Measurements from ENCODE around the gene M6PR.
"Not testable (repeated sequence)": the region's sequence is repeated elsewhere in the genome, so short reads cannot be mapped to it uniquely, and the experiment has no call there.

Gene M6PR

GRCh38 chr12:8914033-8914715, 35.3 kb downstream of the M6PR start, which contains the start of gene PHC1:
TSS of gene PHC1 (plus strand) at chr12:8914509. CDS start at chr12:8917678, 3,169 bp downstream.
- in situ Hi-C loops (cut with MboI; ENCODE audit: low sequenced_read_pairs), result not testable (repeated sequence)

GRCh38 chr12:8913702-8914032, 35.8 kb downstream of the M6PR start:
- in situ Hi-C loops (cut with MboI; ENCODE audit: low sequenced_read_pairs), result no loop called here

- in situ Hi-C loops (cut with MboI; ENCODE audit: low sequenced_read_pairs), result no loop called here
Measured at GRCh38 chr12:8912914-8913313, 36.5 kb downstream of the M6PR start.

GRCh38 chr12:8911606-8912268, 37.7 kb downstream of the M6PR start:
- in situ Hi-C loops (cut with MboI; ENCODE audit: low sequenced_read_pairs), result no loop called here

GRCh38 chr12:8909752-8910151, 39.7 kb downstream of the M6PR start:
- in situ Hi-C loops (cut with MboI; ENCODE audit: low sequenced_read_pairs), result no loop called here

GRCh38 chr12:8907513-8907912, 41.9 kb downstream of the M6PR start:
- in situ Hi-C loops (cut with MboI; ENCODE audit: low sequenced_read_pairs), result no loop called here

- in situ Hi-C loops (cut with MboI; ENCODE audit: low sequenced_read_pairs), result no loop called here
Measured at GRCh38 chr12:8906266-8907180, 42.9 kb downstream of the M6PR start.

- in situ Hi-C loops (cut with MboI; ENCODE audit: low sequenced_read_pairs), result no loop called here
Measured at GRCh38 chr12:8905546-8905945, 43.9 kb downstream of the M6PR start.

- in situ Hi-C loops (cut with MboI; ENCODE audit: low sequenced_read_pairs), result no loop called here
Measured at GRCh38 chr12:8904665-8905064, 44.8 kb downstream of the M6PR start.

GRCh38 chr12:8903646-8904045, 45.8 kb downstream of the M6PR start:
- in situ Hi-C loops (cut with MboI; ENCODE audit: low sequenced_read_pairs), result no loop called here

GRCh38 chr12:8902703-8903102, 46.7 kb downstream of the M6PR start:
- in situ Hi-C loops (cut with MboI; ENCODE audit: low sequenced_read_pairs), result not testable (repeated sequence)

GRCh38 chr12:8899830-8900229, 49.6 kb downstream of the M6PR start:
- in situ Hi-C loops (cut with MboI; ENCODE audit: low sequenced_read_pairs), result no loop called here

- in situ Hi-C loops (cut with MboI; ENCODE audit: low sequenced_read_pairs), result no loop called here
Measured at GRCh38 chr12:8897081-8897480, 52.4 kb downstream of the M6PR start.

GRCh38 chr12:8894986-8895385, 54.5 kb downstream of the M6PR start:
- in situ Hi-C loops (cut with MboI; ENCODE audit: low sequenced_read_pairs), result no loop called here

- in situ Hi-C loops (cut with MboI; ENCODE audit: low sequenced_read_pairs), result no loop called here
Measured at GRCh38 chr12:8894378-8894777, 55.1 kb downstream of the M6PR start.

- in situ Hi-C loops (cut with MboI; ENCODE audit: low sequenced_read_pairs), result no loop called here
Measured at GRCh38 chr12:8891976-8892375, 57.5 kb downstream of the M6PR start.
